Measurements from ENCODE around the gene ATP2B2. TPM values are rescaled to one million over a fixed set of nuclear protein-coding genes. Genes with fewer than 3 reads are reported as not detected.

ATP2B2 gene
- total RNA-seq, 1 donor from 2014 or later, result not detected

DNA sequence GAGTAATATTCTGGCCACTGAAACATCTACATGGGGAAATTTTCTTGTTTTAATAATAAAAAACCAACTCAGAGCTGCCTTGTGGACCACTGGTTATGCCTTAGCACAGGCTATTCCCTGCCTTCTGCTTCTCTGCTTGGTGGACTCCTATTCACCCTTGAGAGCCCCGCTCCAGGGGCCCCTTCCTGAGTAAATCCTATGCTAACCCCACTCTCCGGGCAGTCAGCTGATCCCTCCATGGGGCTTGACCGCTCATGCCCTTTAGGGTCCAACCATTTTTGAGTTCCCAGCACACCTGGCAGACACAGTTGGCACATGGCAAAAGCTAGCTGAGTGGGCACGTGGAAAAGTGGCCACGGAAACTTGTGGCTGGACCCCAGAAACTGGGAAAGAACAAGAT is 38.2 kb downstream of the ATP2B2 start:
- Mint-ChIP-seq H3K27me3 (ENCODE audit: insufficient read depth) (peaks cover 13% of the 10 kb centered on the region), H3K4me1 (ENCODE audit: low read depth) (no peaks in the 10 kb centered on the region), H3K4me3 (no peak overlapping the region), H3K36me3 (ENCODE audit: low read depth) (no peaks in the 10 kb centered on the region), H3K9me3 (no peaks in the 10 kb centered on the region), H3K27ac (no peak overlapping the region)
- no peak for DNase-seq (ENCODE audit: low spot score)
- intact Hi-C loops (cut with micrococcal nuclease), result no loop called here

GRCh38 chr3:10466186-10466585 is 39.2 kb downstream of the ATP2B2 start:
- Mint-ChIP-seq H3K4me3 (no peak overlapping the region), H3K27me3 (ENCODE audit: insufficient read depth) (peaks cover 6% of the 10 kb centered on the region), H3K4me1 (ENCODE audit: low read depth) (no peaks in the 10 kb centered on the region), H3K9me3 (no peaks in the 10 kb centered on the region), H3K36me3 (ENCODE audit: low read depth) (no peaks in the 10 kb centered on the region), H3K27ac (no peak overlapping the region)
- DNase-seq (ENCODE audit: low spot score), result no peak
- intact Hi-C loops (cut with micrococcal nuclease), result no loop called here

GRCh38 chr3:10465161-10465560 is 40.2 kb downstream of the ATP2B2 start:
- DNase-seq (ENCODE audit: low spot score), result no peak

GRCh38 chr3:10463533-10464434 is 41.6 kb downstream of the ATP2B2 start:
- intact Hi-C loops (cut with micrococcal nuclease), result no loop called here
- H3K4me3 Mint-ChIP-seq, result no peak overlapping the region
- peaks cover 1% of the 10 kb centered on the region for H3K27me3 Mint-ChIP-seq (ENCODE audit: insufficient read depth)
- DNase-seq (ENCODE audit: low spot score), result no peak
- H3K36me3 Mint-ChIP-seq (ENCODE audit: low read depth), result no peaks in the 10 kb centered on the region
- H3K4me1 Mint-ChIP-seq (ENCODE audit: low read depth), result no peaks in the 10 kb centered on the region
- H3K9me3 Mint-ChIP-seq, result no peaks in the 10 kb centered on the region
- H3K27ac Mint-ChIP-seq, result no peak overlapping the region

More at GRCh38 chr3:10465161-10465560, 40.2 kb downstream of the ATP2B2 start:
- intact Hi-C loops (cut with micrococcal nuclease), result no loop called here
- peaks cover 2% of the 10 kb centered on the region for H3K27me3 Mint-ChIP-seq (ENCODE audit: insufficient read depth)
- no peak overlapping the region for H3K27ac Mint-ChIP-seq
- no peaks in the 10 kb centered on the region for H3K36me3 Mint-ChIP-seq (ENCODE audit: low read depth)
- no peaks in the 10 kb centered on the region for H3K4me1 Mint-ChIP-seq (ENCODE audit: low read depth)
- no peak overlapping the region for H3K4me3 Mint-ChIP-seq
- no peaks in the 10 kb centered on the region for H3K9me3 Mint-ChIP-seq

DNA sequence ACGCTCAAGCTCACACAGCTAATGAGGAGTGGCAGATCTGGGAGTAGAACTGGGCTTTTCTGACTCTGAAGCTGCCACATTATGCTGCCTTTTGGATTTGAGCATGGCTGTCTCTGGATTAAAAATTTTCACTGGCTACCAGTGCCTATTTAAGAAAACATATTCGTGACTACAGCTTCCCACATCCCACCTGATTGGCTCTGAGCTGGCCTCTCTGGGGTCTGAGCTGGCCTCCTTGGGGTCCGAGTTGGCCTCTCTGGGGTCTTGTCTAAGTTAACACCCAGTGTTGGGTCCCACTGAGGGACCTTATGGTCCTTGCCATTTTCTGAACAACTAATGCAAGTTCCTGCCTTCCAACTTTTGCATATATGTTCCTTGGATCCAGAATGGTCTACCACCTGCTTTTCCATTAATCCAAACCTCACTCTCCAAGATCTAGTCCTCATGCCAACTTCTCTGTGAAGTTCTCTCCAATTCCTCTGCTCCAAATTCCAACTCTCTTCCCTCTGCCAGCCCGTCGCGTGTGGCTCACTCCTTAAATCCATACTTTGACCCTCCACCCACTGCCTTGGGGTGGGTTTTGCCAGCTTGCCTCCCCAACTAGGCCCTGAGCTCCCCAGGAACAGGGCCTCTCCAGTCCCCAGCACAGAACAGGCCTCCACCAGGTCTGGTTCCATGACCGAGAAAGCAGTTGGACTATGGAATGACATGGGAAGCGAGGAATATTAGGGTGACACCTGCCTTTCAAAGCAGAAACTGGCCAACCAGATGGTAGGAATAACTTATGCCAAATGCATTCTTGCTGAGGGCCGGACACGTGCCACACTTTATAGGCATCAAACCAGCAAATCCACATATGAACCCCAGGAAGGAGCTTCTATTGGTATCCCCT is 42.5 kb downstream of the ATP2B2 start:
- Mint-ChIP-seq H3K27me3 (ENCODE audit: insufficient read depth) (peaks cover 1% of the 10 kb centered on the region), H3K36me3 (ENCODE audit: low read depth) (no peaks in the 10 kb centered on the region), H3K4me3 (no peak overlapping the region), H3K27ac (no peak overlapping the region), H3K9me3 (no peaks in the 10 kb centered on the region), H3K4me1 (ENCODE audit: low read depth) (no peaks in the 10 kb centered on the region)
- intact Hi-C loops (cut with micrococcal nuclease), result no loop called here
- DNase-seq (ENCODE audit: low spot score), result no peak

GRCh38 chr3:10460951-10461545 is 44.3 kb downstream of the ATP2B2 start:
- no peak for DNase-seq (ENCODE audit: low spot score)
- intact Hi-C loops (cut with micrococcal nuclease), result no loop called here
- Mint-ChIP-seq H3K27ac (no peak overlapping the region), H3K27me3 (ENCODE audit: insufficient read depth) (no peaks in the 10 kb centered on the region), H3K9me3 (no peaks in the 10 kb centered on the region), H3K36me3 (ENCODE audit: low read depth) (no peaks in the 10 kb centered on the region), H3K4me3 (no peak overlapping the region), H3K4me1 (ENCODE audit: low read depth) (peaks cover 6% of the 10 kb centered on the region)

DNA sequence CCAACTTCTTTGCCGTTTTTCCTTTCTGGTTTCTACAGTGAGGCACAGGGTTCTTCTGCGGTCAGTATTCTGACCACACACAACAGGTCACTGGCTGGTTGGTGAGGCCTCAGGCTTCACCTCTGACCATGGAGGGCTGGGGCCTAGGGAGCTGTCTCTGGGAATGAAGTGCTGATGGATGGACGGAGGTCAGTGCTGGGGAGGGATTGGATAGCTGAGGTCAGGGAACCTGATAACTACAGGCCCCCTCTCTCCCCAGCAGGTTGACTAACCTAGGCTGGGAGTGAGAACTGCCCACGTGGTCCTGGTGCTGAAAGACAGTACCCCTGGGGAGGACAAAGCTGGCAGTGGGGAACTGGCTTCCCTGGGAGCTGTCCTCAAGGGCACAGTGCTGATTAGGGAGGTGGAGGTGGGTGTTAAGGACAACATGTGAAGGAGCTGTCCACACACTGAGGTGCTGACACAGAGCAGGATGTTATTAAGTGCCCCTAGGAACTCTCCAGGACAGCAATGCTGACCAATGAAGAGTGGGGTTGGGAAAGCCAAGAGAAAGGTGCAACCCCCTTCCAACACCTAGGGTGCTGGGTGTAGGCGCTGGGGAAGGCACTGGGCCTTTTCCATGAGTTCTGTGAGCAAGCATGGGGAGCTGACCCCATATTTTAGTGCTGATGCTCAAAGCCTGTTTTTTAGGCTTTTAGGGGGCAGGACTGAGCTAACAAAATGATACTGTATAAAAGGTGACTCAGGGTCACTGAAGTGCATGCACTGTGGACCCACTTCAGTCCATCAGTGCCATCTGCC is 45.2 kb downstream of the ATP2B2 start:
- H3K36me3 Mint-ChIP-seq (ENCODE audit: low read depth), result no peaks in the 10 kb centered on the region
- peak; percentile 34 for DNase-seq (ENCODE audit: low spot score)
- H3K27ac Mint-ChIP-seq, result no peak overlapping the region
- peaks cover under 1% of the 10 kb centered on the region for H3K27me3 Mint-ChIP-seq (ENCODE audit: insufficient read depth)
- intact Hi-C loops (cut with micrococcal nuclease), result no loop called here
- H3K9me3 Mint-ChIP-seq, result no peaks in the 10 kb centered on the region
- no peak overlapping the region for H3K4me3 Mint-ChIP-seq
- peaks cover 6% of the 10 kb centered on the region for H3K4me1 Mint-ChIP-seq (ENCODE audit: low read depth)

GRCh38 chr3:10457560-10457959 is 47.8 kb downstream of the ATP2B2 start:
- Mint-ChIP-seq H3K4me3 (no peak overlapping the region), H3K4me1 (ENCODE audit: low read depth) (peaks cover 6% of the 10 kb centered on the region), H3K27ac (no peak overlapping the region), H3K9me3 (no peaks in the 10 kb centered on the region), H3K36me3 (ENCODE audit: low read depth) (no peaks in the 10 kb centered on the region), H3K27me3 (ENCODE audit: insufficient read depth) (peaks cover 3% of the 10 kb centered on the region)
- DNase-seq (ENCODE audit: low spot score), result no peak
- intact Hi-C loops (cut with micrococcal nuclease), result no loop called here

- no peak overlapping the region for H3K27ac Mint-ChIP-seq
- no peak overlapping the region for H3K4me3 Mint-ChIP-seq
- H3K4me1 Mint-ChIP-seq (ENCODE audit: low read depth), result peaks cover 6% of the 10 kb centered on the region
- DNase-seq (ENCODE audit: low spot score), result no peak
- H3K27me3 Mint-ChIP-seq (ENCODE audit: insufficient read depth), result peaks cover 7% of the 10 kb centered on the region
- intact Hi-C loops (cut with micrococcal nuclease), result no loop called here
- no peaks in the 10 kb centered on the region for H3K9me3 Mint-ChIP-seq
- H3K36me3 Mint-ChIP-seq (ENCODE audit: low read depth), result no peaks in the 10 kb centered on the region
These were observed 48.4 kb downstream of the ATP2B2 start for GRCh38 chr3:10456981-10457380.

DNA sequence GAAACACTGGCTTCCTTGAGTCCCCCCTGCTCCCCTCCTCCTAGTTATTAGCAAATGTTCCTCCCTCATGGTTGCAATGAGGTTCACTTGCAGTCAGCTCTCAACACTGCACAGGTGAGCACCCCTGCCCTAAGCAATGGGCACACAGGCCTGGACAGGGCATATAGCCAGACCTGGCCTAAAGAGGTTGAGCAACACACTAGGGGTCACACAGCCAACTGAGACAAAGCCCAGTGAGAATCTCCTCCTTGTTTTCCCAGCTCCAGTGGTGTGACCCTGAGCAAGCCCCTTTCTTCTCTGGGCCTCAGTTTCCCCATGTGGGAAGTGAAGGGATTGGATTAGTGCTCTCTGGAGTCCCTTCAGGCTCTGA is 49.9 kb downstream of the ATP2B2 start:
- H3K9me3 Mint-ChIP-seq, result no peaks in the 10 kb centered on the region
- H3K36me3 Mint-ChIP-seq (ENCODE audit: low read depth), result no peaks in the 10 kb centered on the region
- peaks cover 6% of the 10 kb centered on the region for H3K4me1 Mint-ChIP-seq (ENCODE audit: low read depth)
- intact Hi-C loops (cut with micrococcal nuclease), result no loop called here
- no peak overlapping the region for H3K27ac Mint-ChIP-seq
- H3K4me3 Mint-ChIP-seq, result no peak overlapping the region
- DNase-seq (ENCODE audit: low spot score), result no peak
- H3K27me3 Mint-ChIP-seq (ENCODE audit: insufficient read depth), result peaks cover 9% of the 10 kb centered on the region

DNA sequence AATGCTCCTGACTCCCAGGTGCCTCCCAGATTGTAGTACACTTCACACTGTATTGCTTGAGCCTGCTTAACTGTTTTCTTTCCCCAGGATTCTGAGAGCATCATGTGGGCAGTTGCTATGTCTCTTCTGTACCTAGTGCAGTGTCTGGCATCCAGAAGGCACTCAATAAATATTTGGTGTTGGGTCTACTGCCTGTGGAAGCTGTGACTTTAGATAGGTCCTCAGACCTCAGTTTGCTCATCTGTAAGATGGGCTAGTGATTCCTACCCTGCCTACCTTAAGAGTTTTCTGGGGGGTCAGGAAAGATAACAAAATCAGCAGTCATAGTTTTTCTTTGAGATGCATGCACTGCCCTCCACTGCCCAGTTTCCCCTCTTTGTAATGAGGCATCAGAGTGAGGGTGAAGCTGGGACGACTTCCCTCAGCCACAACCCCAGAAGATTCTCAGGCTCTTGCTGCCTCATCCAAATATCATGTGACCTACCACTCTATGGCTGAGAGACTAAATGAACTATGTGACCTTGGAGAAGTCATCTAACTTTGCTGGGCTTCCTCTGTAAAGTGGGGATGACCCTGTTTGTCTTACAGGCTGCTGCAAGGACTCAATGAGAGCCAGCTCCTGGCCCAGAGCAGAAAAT is 50.4 kb downstream of the ATP2B2 start:
- Mint-ChIP-seq H3K27ac (no peak overlapping the region), H3K9me3 (no peaks in the 10 kb centered on the region), H3K4me1 (ENCODE audit: low read depth) (peaks cover 6% of the 10 kb centered on the region), H3K4me3 (no peak overlapping the region), H3K27me3 (ENCODE audit: insufficient read depth) (peaks cover 9% of the 10 kb centered on the region), H3K36me3 (ENCODE audit: low read depth) (no peaks in the 10 kb centered on the region)
- DNase-seq (ENCODE audit: low spot score), result no peak
- intact Hi-C loops (cut with micrococcal nuclease), result no loop called here

Data from activated T-helper 1 cell treated with anti-CD3 and anti-CD28 coated beads, Interleukin-12 subunit alpha, Interleukin-12 subunit beta, Interleukin-2, Interleukin-4 antibody, amounts not matched to agents 30 ng/mL and 10 ng/mL and 1 ng/mL, durations not matched to agents 14 hours and 24 hours and 36 hours (primary cell).